Measurements from ENCODE around the gene HDAC4.

HDAC4 gene

GRCh38 chr2:239182981-239183791 lies 217.6 kb downstream of the HDAC4 start:
- DNase-seq: no peak

- DNase-seq: no peak
These were observed 218.8 kb downstream of the HDAC4 start for GRCh38 chr2:239181903-239182581.

- DNase-seq: no peak
These were observed 219.5 kb downstream of the HDAC4 start for GRCh38 chr2:239181074-239181902.

GRCh38 chr2:239180526-239181073 lies 220.2 kb downstream of the HDAC4 start:
- DNase-seq: no peak

GRCh38 chr2:239179851-239180371 lies 220.9 kb downstream of the HDAC4 start:
- DNase-seq: no peak

GRCh38 chr2:239178954-239179353 lies 221.9 kb downstream of the HDAC4 start:
- DNase-seq: no peak

GRCh38 chr2:239178484-239178883 lies 222.3 kb downstream of the HDAC4 start:
- no peak for DNase-seq

- DNase-seq: no peak
These were observed 222.9 kb downstream of the HDAC4 start for GRCh38 chr2:239177908-239178307.

- no peak for DNase-seq
These were observed 223.5 kb downstream of the HDAC4 start for GRCh38 chr2:239177325-239177724.

GRCh38 chr2:239176138-239176803 lies 224.5 kb downstream of the HDAC4 start:
- peak in 1 of 2 donors; percentile 61 for DNase-seq

- no peak for DNase-seq
These were observed 225.6 kb downstream of the HDAC4 start for GRCh38 chr2:239175181-239175580.

- no peak for DNase-seq
These were observed 227.5 kb downstream of the HDAC4 start for GRCh38 chr2:239173301-239173700.

- DNase-seq: no peak
These were observed 229.2 kb downstream of the HDAC4 start for GRCh38 chr2:239171643-239172042.

GRCh38 chr2:239169311-239170048 lies 231.3 kb downstream of the HDAC4 start:
- no peak for DNase-seq

GRCh38 chr2:239168575-239168974 lies 232.2 kb downstream of the HDAC4 start:
- DNase-seq: no peak

GRCh38 chr2:239167766-239168444 lies 232.9 kb downstream of the HDAC4 start:
- no peak for DNase-seq

GRCh38 chr2:239167011-239167673 lies 233.7 kb downstream of the HDAC4 start:
- DNase-seq: no peak

- DNase-seq: no peak
These were observed 234.5 kb downstream of the HDAC4 start for GRCh38 chr2:239166201-239166834.

GRCh38 chr2:239165206-239165831 lies 235.5 kb downstream of the HDAC4 start:
- DNase-seq: no peak

Data from hippocampal formation (tissue), 2 donors.